ENCODE data around the gene KCNJ8.
"Not testable (repeated sequence)": the region's sequence is repeated elsewhere in the genome, so short reads cannot be mapped to it uniquely, and the experiment has no call there.

KCNJ8 gene

GRCh38 chr12:21786041-21786531 lies 11.6 kb upstream of the KCNJ8 start:
- no peak for DNase-seq (ENCODE audit: low read depth in 2 of 2)

DNA sequence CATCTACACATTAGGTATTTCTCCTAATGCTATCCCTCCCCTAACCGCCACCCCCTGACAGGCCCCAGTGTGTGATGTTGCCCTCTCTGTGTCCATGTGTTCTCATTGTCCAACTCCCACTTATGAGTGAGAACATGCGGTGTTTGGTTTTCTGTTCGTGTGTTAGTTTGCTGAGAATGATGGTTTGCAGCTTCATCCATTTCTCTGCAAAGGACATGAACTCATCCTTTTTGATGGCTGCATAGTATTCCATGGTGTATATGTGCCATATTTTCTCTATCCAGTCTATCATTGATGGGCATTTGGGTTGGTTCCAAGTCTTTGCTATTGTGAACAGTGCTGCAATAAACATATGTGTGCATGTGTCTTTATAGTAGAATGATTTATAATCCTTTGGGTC lies 8.2 kb upstream of the KCNJ8 start:
- DNase-seq (ENCODE audit: low read depth in 2 of 2) = not testable (repeated sequence)

GRCh38 chr12:21780786-21781185 lies 6.3 kb upstream of the KCNJ8 start:
- DNase-seq (ENCODE audit: low read depth in 2 of 2) = no peak

DNA sequence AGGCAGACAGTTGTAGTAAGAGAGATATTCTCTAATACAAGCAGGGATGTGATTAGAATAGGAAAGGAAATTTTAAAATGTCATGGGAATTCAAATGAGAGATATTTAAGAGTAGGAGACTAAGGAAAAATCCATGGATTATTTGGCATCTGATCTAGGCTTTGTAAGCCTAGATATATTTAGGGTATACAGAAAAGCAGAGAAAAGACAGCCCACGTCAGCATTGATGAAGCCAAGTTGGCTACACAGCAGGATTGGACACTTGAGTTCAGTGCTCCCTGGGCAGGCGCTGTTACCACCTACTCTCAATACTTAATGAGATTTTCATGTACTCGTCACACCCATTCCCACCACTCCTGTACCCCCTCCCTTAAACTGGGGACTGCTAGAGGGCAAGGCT lies 1.7 kb upstream of the KCNJ8 start:
- DNase-seq (ENCODE audit: low read depth in 2 of 2) = no peak

- no peak for DNase-seq (ENCODE audit: low read depth in 2 of 2)
These were observed 771 bp upstream of the KCNJ8 start for GRCh38 chr12:21775133-21775820.

GRCh38 chr12:21773806-21774205 lies 700 bp downstream of the KCNJ8 start:
- DNase-seq (ENCODE audit: low read depth in 2 of 2) = no peak

DNA sequence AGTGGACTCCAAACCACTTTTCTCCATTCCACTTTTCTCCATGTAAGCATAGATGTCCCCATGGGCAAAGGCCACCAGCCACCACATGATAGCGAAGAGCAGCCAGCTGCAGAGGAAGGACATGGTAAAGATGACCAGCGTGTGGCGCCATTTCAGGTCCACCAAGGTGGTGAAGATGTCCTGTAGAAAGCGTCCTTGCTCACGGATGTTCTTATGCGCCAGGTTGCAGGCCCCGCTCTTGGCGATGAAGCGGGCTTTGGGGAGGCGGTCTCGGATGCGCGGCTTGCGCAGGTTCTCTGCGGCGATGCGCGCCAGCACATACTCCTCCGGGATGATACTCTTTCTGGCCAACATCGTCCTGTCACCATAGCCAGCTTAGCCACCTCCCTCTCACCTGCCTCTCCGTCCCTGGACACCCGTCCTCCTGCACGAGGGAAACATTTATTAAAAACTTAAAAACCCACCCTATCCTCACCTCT lies 1.2 kb downstream of the KCNJ8 start:
- DNase-seq (ENCODE audit: low read depth in 2 of 2) = no peak

DNA sequence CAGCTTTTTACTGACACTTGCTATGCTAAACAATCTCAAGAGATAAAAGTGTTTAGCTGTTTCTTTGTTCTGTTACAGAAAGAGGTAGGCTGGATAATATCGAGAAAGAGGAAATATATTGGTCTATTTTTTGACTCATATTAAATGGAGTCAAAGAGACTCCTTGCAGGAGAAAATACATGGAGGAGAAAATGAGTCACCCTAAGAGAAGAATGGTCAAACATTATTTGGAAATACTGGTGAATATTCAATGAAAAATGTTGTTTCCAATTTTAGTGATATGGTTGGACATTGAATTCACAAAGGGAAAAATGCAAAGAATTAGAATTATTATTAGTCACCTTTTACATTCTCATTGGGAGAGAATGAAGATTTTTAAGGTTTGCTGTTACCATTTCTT lies 3.2 kb downstream of the KCNJ8 start:
- no peak for DNase-seq (ENCODE audit: low read depth in 2 of 2)

DNA sequence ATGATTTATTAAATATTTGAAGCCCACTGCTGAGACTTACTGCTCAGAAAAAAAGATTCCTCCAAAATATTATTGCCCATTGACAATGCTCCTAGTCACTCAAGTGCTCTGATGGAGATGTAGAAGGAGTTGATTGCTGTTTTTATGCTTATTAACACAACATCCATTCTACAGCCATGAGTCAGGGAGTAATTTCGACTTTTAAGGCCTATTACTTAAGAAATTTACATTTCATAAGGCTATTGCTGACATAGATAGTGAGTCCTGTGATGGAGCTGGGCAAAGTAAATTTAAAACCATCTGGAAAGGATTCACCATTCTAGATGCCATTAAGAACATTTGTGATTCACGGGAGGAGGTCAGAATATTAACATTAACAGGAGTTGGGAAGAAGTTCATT lies 5.2 kb downstream of the KCNJ8 start:
- no peak for DNase-seq (ENCODE audit: low read depth in 2 of 2)

DNA sequence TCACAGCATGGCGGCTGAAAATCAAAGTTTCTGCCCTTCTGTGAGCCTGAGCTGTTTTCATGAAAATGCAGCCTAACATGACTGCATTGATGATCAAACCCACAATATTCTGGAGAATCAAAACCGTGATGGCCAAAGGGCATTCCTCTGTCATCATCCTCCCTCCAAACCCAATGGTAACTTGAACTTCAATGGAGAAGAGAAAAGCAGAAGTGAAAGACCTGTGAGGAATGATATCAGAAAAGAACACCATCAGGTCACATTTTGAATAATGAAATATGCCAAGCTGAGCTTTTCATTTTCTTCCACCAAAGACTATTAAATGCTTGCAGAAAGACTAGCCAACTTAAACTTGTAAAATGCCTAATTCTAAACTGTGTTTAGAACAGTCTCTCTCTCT lies 8.1 kb downstream of the KCNJ8 start:
- DNase-seq (ENCODE audit: low read depth in 2 of 2) = no peak

GRCh38 chr12:21764950-21765349 lies 9.6 kb downstream of the KCNJ8 start:
- no peak for DNase-seq (ENCODE audit: low read depth in 2 of 2)

DNA sequence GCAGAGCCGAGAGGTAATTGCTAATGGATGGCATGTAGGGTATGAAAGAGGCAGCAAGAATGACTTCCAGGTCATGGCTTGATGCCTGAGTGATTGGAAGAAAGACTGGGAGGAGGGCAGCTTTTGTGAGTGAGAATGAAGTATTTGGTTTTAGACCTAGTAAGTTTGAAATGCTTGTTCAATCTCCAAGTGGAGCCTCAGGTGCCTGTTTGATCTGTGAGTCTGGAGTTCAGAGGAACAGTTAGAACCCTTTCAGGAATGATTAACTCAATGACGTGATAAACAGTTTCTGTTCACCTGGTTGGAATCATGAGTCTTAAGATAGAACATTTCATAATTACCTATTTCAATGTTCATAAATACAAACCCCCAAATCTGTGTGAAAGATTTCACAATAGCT lies 10.4 kb downstream of the KCNJ8 start:
- DNase-seq (ENCODE audit: low read depth in 2 of 2) = no peak

DNA sequence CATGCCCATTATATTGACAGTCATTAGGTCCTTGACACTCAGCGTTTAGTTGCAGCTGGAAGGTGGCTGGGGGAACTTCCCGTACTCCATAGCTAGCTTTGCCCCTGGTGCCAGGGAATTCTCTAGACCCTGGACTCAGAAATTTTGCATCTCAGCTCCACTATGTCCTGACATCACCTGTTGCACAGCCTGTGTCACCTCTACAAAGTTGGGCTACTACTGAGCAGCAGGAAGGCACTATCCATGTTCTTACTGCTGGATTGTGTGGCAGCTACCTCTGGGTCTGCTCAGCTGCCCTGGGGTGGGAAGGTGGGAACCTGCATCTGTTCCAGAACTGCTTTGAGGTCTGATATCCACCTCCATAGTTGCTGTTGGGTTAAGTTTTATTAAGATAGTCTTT lies 11.0 kb downstream of the KCNJ8 start:
- no peak for DNase-seq (ENCODE audit: low read depth in 2 of 2)

DNA sequence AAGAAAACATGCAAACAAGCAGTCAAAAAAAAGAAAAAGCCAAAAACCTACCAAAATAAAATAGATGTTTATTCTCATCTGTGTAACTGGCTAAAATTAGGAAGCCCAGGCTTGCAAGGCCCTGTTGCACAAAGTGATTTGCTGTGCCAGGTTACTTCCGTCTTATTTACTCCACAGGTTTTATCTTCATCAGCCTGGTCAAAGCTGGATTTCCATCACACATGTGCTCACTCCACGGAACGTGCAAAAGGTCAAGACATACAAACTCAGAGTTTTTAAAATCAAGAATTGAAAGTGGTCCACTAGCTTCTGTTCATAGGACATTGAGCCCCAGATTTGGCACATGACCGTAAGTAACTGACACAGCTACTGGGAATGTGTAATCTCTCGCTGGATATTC lies 14.8 kb downstream of the KCNJ8 start:
- DNase-seq (ENCODE audit: low read depth in 2 of 2) = no peak

DNA sequence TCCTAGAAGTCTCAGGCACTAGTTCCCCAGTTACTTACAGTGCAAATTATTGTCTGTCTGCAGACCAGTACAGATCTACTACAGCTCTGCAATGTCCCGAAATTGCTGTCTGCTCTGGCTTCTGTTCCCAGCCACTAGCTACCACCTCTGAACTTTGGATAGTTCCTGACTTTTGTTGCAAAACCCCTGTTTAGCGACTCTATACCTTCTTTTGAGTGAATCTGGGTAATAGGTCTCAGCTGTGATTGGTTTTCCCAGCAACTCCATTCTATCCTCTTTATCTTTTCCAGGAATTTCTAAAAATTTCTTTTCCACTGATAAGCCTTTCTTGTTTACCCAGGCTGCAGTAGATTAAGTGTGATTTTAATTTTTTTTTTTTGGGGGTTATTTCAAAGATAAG lies 16.8 kb downstream of the KCNJ8 start:
- DNase-seq (ENCODE audit: low read depth in 2 of 2) = no peak

- DNase-seq (ENCODE audit: low read depth in 2 of 2) = no peak
These were observed 17.8 kb downstream of the KCNJ8 start for GRCh38 chr12:21756699-21757098.

- DNase-seq (ENCODE audit: low read depth in 2 of 2) = no peak
These were observed 23.0 kb downstream of the KCNJ8 start for GRCh38 chr12:21751517-21751916.

DNA sequence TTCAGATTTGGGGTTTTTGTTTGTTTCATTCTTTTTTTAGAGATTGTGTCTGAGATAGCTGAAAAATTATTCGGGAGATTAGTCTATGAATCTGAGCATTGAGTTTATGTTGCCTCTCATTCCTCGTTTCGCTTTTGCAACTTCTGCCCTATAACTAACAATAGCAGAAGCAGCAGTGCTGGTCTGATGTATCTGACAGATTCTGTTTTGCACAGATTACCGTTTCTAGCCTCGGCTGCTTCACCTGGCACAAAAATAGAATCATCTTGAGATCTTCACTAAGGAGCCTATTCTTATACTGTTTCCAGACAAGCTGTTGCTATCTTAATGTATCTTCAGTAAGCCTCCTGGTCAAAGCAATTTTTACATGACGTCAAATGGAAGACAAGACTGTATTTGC lies 29.2 kb downstream of the KCNJ8 start:
- no peak for DNase-seq (ENCODE audit: low read depth in 2 of 2)

DNA sequence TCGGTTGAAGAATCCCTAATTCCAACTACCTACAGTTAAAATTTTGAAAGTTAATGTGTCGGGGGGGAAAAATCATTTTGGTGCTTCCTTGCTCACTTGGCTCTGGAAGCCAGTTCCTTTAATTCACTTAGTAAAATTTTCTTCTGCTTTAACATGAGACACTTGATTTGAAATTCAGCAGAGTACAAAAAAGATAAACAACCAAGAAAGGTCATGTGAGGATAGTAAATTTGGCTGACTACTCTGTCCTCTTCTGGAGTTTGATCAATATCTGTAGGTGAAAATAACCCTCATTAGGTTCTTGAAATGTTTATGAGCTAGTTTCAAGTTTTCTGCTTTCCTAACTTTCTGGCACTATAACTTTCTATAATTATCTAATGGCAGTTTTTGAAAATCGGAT lies 43.4 kb downstream of the KCNJ8 start:
- DNase-seq (ENCODE audit: low read depth in 2 of 2) = no peak

DNA sequence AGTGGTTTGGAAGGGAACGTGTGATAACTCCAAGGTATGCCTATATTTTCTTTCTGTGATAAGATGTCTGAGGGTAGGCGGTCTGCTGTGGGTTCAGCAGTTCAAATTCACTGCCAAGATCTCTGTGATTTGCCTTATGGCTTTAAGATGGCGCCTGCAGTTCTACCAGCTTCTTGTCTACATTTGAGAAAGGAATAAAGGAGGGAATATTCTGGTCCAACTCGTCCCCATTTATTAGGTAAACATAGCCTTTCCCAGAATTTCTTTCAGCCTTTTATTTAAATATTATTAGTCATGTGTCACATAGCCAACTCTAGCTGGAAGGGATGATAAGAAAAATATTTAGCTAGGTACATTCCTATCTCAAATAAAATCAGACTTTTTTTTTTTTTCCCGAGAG lies 48.8 kb downstream of the KCNJ8 start:
- DNase-seq (ENCODE audit: low read depth in 2 of 2) = no peak

DNA sequence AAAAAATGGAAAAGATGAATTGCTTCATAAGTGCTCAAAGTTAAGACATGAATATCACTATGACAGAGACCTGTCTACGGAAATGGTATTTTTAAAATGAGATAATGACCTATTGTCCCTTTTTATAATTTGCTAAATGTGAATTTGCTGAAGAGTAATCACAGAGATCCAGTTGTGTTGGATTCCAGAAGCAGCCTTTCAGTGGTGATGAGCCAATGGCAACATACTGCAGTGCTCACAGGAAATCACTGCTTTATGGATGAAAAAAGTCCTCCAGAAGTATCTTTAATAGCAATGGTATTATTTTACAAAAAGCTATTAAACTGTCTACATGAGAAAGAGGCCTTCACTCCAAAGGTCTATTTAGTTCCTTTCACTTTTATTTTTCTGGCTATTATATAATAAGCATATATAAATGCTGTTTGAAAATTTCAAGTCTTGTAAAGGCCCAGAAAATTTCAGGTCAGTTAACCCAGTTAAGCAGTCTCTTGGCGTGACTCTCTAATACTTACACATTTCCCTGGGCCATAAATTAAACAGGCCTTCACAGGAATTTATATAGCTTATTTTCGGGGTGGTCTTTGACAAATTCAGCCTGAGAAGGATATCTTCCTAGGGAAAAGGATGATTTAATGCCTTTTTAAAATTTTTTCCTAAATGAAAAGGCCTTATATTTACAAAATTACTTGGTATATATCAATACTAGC lies 55.4 kb downstream of the KCNJ8 start:
- no peak for DNase-seq (ENCODE audit: low read depth in 2 of 2)

GRCh38 chr12:21718403-21718802 lies 56.1 kb downstream of the KCNJ8 start:
- DNase-seq (ENCODE audit: low read depth in 2 of 2) = no peak

GRCh38 chr12:21717767-21718166 lies 56.7 kb downstream of the KCNJ8 start:
- DNase-seq (ENCODE audit: low read depth in 2 of 2) = no peak
